ENCODE data around the gene CDC42EP5. TPM values are rescaled to one million over a fixed set of nuclear protein-coding genes. Genes with fewer than 3 reads are reported as not detected.
A peak's percentile ranks its signal among the peaks of the same experiment; 100 is the strongest.

Gene CDC42EP5
- polyA plus RNA-seq, 3 donors: not detected

- H3K36me3 ChIP-seq (replicated peaks in 1 of 2; ENCODE audit: control insufficient read depth in 1 of 2, insufficient read depth in 2 of 2, low read length in 2 of 2): no peaks in the 10 kb centered on the region
- no peak for DNase-seq
- peaks cover 28 to 64% (median 54%) of the 10 kb centered on the region in 3 donors for H3K27me3 Mint-ChIP-seq (ENCODE audit: low read depth in 3 of 3)
- H3K9me3 Mint-ChIP-seq: peaks cover 0 to 4% (median 2%) of the 10 kb centered on the region in 7 donors
- no peaks in the 10 kb centered on the region for H3K36me3 Mint-ChIP-seq
- no peak overlapping the region for H3K27ac ChIP-seq (ENCODE audit: low read depth in 1 of 2, low read length in 2 of 2)
- no peaks in the 10 kb centered on the region for H3K79me2 ChIP-seq (ENCODE audit: insufficient read depth, low read length)
- no peak overlapping the region for H3K9ac ChIP-seq (ENCODE audit: insufficient read depth, low read length, poor library complexity, severe bottlenecking)
- H3K4me3 Mint-ChIP-seq: no peak overlapping the region
- H3K4me1 ChIP-seq (ENCODE audit: control insufficient read depth in 1 of 2, insufficient read depth in 2 of 2, low read length in 2 of 2): peaks cover 3 to 10% of the 10 kb centered on the region in 2 donors
- H3K9me3 ChIP-seq (replicated peaks in 1 of 2; ENCODE audit: control insufficient read depth in 1 of 2, insufficient read depth in 1 of 2, low read length in 2 of 2): no peaks in the 10 kb centered on the region
- no peak for TF ChIP-seq CTCF (IDR thresholded peaks at IDR 0.05)
- H3K27ac Mint-ChIP-seq: no peak overlapping the region
- H3K4me2 ChIP-seq (replicated peaks; ENCODE audit: extremely low read depth, low read length, poor library complexity, severe bottlenecking): no peak overlapping the region
- H3K4me1 Mint-ChIP-seq: peaks cover 3% of the 10 kb centered on the region
- no peak overlapping the region for H3K4me3 ChIP-seq (replicated peaks in 1 of 3; ENCODE audit: low read depth in 2 of 3, low read length in 3 of 3)
- peaks cover 2 to 33% of the 10 kb centered on the region in 2 donors for H3K27me3 ChIP-seq (ENCODE audit: control insufficient read depth in 2 of 2, insufficient read depth in 2 of 2, low read length in 2 of 2)
- intact Hi-C loops (cut with micrococcal nuclease): no loop called here
- WGBS (ENCODE audit: insufficient coverage): 78% methylated on average over 10 of the region's 17 CpGs
- no peak overlapping the region for H2AFZ ChIP-seq (ENCODE audit: insufficient read depth, low read depth, low read length, poor library complexity, severe bottlenecking)
- no peaks in the 10 kb centered on the region for H4K20me1 ChIP-seq (ENCODE audit: insufficient read depth, low read length)
These were observed 46.7 kb downstream of the CDC42EP5 start for GRCh38 chr19:54426291-54426931.

GRCh38 chr19:54425382-54425723 is 47.7 kb downstream of the CDC42EP5 start:
- intact Hi-C loops (cut with micrococcal nuclease): no loop called here
- Histone ChIP-seq H3K4me1 (ENCODE audit: control insufficient read depth in 1 of 2, insufficient read depth in 2 of 2, low read length in 2 of 2) (peaks cover 0 to 2% of the 10 kb centered on the region in 2 donors), H3K4me3 (replicated peaks in 1 of 3; ENCODE audit: low read depth in 2 of 3, low read length in 3 of 3) (no peak overlapping the region), H3K4me2 (replicated peaks; ENCODE audit: extremely low read depth, low read length, poor library complexity, severe bottlenecking) (no peak overlapping the region), H4K20me1 (ENCODE audit: insufficient read depth, low read length) (no peaks in the 10 kb centered on the region), H3K9me3 (replicated peaks in 1 of 2; ENCODE audit: control insufficient read depth in 1 of 2, insufficient read depth in 1 of 2, low read length in 2 of 2) (no peaks in the 10 kb centered on the region), H3K79me2 (ENCODE audit: insufficient read depth, low read length) (no peaks in the 10 kb centered on the region), H3K9ac (ENCODE audit: insufficient read depth, low read length, poor library complexity, severe bottlenecking) (no peak overlapping the region), H3K27me3 (ENCODE audit: control insufficient read depth in 2 of 2, insufficient read depth in 2 of 2, low read length in 2 of 2) (peaks cover 2 to 30% of the 10 kb centered on the region in 2 donors), H2AFZ (ENCODE audit: insufficient read depth, low read depth, low read length, poor library complexity, severe bottlenecking) (no peak overlapping the region), H3K36me3 (replicated peaks in 1 of 2; ENCODE audit: control insufficient read depth in 1 of 2, insufficient read depth in 2 of 2, low read length in 2 of 2) (no peaks in the 10 kb centered on the region), H3K27ac (ENCODE audit: low read depth in 1 of 2, low read length in 2 of 2) (no peak overlapping the region)
- Mint-ChIP-seq H3K9me3 (peaks cover 0 to 4% (median 2%) of the 10 kb centered on the region in 7 donors), H3K4me3 (no peak overlapping the region), H3K27ac (peak overlapping the region in 1 of 7 donors; percentile 68), H3K27me3 (ENCODE audit: low read depth in 3 of 3) (peaks cover 24 to 59% (median 46%) of the 10 kb centered on the region in 3 donors), H3K4me1 (no peaks in the 10 kb centered on the region), H3K36me3 (no peaks in the 10 kb centered on the region)
- DNase-seq: no peak
- no peak for TF ChIP-seq CTCF (IDR thresholded peaks at IDR 0.05)
- 68% methylated on average over 4 of the region's 5 CpGs for WGBS (ENCODE audit: insufficient coverage)

All from CD14-positive monocyte (primary cell).